Osteocyte (in vitro differentiated cells): ENCODE results near the gene TUBGCP2. TPM values are rescaled to one million over a fixed set of nuclear protein-coding genes. Genes with fewer than 3 reads are reported as not detected.

ENCODE experiments used
- DNase-seq: peaks from one replicate; pipeline ENCODE4 v3.0.0; 2021; ENCODE audit warnings: mixed read lengths; ENCODE audit not compliant: unreplicated experiment; ENCODE audit errors: extremely low spot score
- H3K27ac Mint-ChIP-seq: one replicate; pipeline ENCODE4 v1.8.0; 2021; ENCODE audit warnings: mild to moderate bottlenecking, mixed read lengths; ENCODE audit not compliant: unreplicated experiment
- H3K27me3 Mint-ChIP-seq: one replicate; pipeline ENCODE4 v1.8.0; 2021; ENCODE audit warnings: mixed read lengths; ENCODE audit not compliant: unreplicated experiment
- H3K36me3 Mint-ChIP-seq: one replicate; pipeline ENCODE4 v1.8.0; 2021; ENCODE audit warnings: mixed read lengths; ENCODE audit not compliant: unreplicated experiment
- H3K4me1 Mint-ChIP-seq: one replicate; pipeline ENCODE4 v1.8.0; 2021; ENCODE audit warnings: mixed read lengths; ENCODE audit not compliant: unreplicated experiment
- H3K4me3 Mint-ChIP-seq: one replicate; pipeline ENCODE4 v1.8.0; 2021; ENCODE audit warnings: mild to moderate bottlenecking, moderate library complexity, mixed read lengths; ENCODE audit not compliant: unreplicated experiment
- H3K9me3 Mint-ChIP-seq: one replicate; pipeline ENCODE4 v1.8.0; 2021; ENCODE audit warnings: mixed read lengths; ENCODE audit not compliant: unreplicated experiment
- total RNA-seq: library from RNA; stranded (reverse); gene quantifications from 2 replicates; pipeline ENCODE4 v1.2.1, GENCODE V29; 2021
- TF ChIP-seq, protein P1 (sequence below): fragments of 200-600 bp; sonication (generic); IDR thresholded peaks from 2 replicates; pipeline ENCODE4 v1.5.0; 2021; ENCODE audit warnings: antibody characterized with exemption, mild to moderate bottlenecking, moderate library complexity

The TUBGCP2 gene
- total RNA-seq, 1 donor from 2014 or later = 75.2 TPM

DNA sequence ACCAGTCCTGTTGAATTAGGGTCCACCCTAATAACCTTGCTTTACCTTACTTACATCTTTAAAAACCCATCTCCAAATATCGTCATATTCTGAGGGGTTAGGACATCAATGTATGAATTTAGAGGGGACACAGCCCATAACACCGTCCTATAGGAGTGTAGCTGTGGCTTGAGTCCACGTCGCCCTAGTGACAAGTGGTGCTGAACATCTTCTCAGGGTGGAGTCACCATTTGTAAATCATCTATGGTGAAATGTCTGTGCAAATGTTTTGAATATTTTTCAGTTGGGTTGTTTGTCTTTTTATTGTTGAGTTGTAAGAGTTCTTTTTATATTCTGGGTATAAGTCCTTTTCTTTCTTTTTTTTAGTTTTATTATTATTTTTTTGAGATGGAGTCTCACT lies 33.3 kb upstream of the TUBGCP2 start:
- no peak for DNase-seq
- peaks cover 24% of the 10 kb centered on the region for H3K27me3 Mint-ChIP-seq
- no peaks in the 10 kb centered on the region for H3K36me3 Mint-ChIP-seq
- H3K9me3 Mint-ChIP-seq = no peaks in the 10 kb centered on the region
- TF ChIP-seq, protein P1, sequence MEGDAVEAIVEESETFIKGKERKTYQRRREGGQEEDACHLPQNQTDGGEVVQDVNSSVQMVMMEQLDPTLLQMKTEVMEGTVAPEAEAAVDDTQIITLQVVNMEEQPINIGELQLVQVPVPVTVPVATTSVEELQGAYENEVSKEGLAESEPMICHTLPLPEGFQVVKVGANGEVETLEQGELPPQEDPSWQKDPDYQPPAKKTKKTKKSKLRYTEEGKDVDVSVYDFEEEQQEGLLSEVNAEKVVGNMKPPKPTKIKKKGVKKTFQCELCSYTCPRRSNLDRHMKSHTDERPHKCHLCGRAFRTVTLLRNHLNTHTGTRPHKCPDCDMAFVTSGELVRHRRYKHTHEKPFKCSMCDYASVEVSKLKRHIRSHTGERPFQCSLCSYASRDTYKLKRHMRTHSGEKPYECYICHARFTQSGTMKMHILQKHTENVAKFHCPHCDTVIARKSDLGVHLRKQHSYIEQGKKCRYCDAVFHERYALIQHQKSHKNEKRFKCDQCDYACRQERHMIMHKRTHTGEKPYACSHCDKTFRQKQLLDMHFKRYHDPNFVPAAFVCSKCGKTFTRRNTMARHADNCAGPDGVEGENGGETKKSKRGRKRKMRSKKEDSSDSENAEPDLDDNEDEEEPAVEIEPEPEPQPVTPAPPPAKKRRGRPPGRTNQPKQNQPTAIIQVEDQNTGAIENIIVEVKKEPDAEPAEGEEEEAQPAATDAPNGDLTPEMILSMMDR = no peak
- H3K4me1 Mint-ChIP-seq = no peaks in the 10 kb centered on the region
- H3K4me3 Mint-ChIP-seq = no peak overlapping the region
- H3K27ac Mint-ChIP-seq = no peak overlapping the region

DNA sequence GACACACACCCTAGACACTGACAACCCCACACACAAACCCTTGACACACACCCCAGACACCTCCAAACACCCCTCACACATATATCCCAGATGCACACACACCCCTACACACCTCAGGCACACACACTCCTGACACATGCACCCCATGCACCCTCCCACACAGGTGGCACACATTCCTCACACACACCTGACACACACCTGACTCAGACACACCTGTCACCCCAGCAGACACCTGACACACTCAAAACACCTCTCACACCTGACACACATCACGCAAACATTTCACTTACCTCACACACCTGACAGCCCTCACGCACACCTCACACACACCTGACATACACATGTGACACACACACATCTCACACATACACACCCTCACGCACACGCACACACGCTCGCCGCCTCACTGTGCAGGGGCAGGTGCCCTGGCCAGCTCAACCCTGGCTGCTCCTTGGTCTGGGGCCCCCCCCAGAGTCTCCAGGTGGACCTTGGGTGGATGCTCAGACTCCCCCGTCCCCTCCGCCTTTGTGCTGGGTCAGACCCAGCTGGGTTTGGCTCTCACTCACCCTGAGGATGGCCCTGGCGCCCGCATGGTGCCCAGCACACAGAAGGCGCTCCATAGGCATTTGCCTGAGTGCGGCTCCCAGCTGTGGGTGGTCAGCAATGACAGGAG lies 31.2 kb upstream of the TUBGCP2 start:
- no peak overlapping the region for H3K27ac Mint-ChIP-seq
- DNase-seq = no peak

DNA sequence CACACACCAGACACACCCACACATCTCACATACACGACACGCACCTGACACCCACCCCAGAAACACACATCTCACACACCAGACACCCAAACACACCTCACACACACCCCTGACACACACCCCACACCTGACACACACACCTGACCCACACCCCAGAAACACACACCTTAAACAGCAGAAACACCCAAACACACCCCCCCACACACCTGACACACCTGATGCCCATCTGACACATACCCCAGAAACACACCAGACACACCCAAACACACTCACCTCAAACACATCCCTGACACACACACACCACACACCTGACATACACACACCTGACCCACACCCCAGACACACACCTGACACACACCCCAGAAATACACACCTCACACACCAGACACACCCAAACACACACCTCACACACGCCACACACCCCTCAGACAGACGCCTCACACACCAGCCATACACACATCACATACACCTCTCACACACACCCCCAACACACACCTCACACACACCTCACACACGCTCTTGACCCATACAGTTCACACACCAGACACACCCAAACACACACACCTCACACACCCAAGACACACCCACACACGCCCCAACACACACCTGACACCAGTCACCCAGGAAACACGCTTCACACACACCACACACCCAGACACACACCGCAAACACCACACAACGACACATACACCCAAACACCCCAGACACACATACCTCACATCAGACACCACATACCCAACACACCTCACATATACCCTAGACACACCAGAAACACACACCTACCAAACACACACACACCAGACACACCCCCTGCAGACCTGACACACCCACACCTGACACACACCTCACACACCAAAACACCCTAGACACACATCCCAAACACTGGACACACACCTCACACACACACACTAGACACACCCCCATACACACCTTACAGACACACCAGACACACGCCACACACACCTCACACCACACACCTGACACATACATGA lies 29.7 kb upstream of the TUBGCP2 start:
- Mint-ChIP-seq H3K9me3 (no peaks in the 10 kb centered on the region), H3K4me3 (no peak overlapping the region), H3K4me1 (peaks cover 3% of the 10 kb centered on the region), H3K27me3 (peaks cover 22% of the 10 kb centered on the region), H3K36me3 (no peaks in the 10 kb centered on the region), H3K27ac (no peak overlapping the region)
- TF ChIP-seq, protein P1 = no peak
- no peak for DNase-seq

More for the DNA sequence above, 31.2 kb upstream of the TUBGCP2 start:
- Mint-ChIP-seq H3K4me1 (peaks cover 1% of the 10 kb centered on the region), H3K27me3 (peaks cover 18% of the 10 kb centered on the region), H3K4me3 (no peak overlapping the region), H3K36me3 (no peaks in the 10 kb centered on the region), H3K9me3 (no peaks in the 10 kb centered on the region)
- TF ChIP-seq, protein P1 = no peak

DNA sequence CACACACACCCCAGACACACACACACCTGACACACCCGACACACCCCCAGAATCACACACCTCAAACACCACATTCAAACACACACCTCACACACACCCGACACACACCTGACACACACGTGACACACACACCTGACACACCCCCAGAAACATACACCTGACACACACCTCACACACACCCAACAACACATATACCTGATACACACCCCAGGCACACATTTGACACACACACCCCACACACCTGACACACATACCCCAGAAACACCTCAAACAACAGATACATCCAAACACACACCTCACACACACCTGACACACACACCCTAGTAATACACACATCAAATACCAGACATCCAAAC lies 28.7 kb upstream of the TUBGCP2 start:
- Mint-ChIP-seq H3K4me3 (no peak overlapping the region), H3K36me3 (peaks cover 2% of the 10 kb centered on the region), H3K27ac (no peak overlapping the region), H3K4me1 (peaks cover 3% of the 10 kb centered on the region), H3K27me3 (peaks cover 25% of the 10 kb centered on the region), H3K9me3 (peaks cover 4% of the 10 kb centered on the region)
- DNase-seq = no peak
- TF ChIP-seq, protein P1 = no peak
